ENCODE measurements around the gene HNRNPR.

DNA sequence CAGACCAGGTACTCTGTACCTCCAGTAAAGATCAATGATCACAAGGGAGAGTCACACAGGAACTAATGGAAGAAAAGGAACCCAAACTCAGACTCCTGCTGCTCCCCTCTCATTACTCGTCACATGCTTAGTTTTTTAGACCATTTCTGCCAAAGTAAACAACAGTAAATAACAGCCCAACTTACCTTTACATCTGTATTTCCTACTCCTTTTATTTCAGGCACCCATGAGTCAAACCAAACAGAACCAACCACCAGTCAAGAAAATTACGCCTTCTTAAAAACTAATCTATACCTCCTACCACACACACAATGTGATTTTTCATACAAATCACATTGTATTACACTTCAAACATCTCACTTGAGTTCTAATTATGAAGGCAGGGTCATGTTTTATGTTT, 65.4 kb downstream of the HNRNPR start:
- TF ChIP-seq, protein P1, sequence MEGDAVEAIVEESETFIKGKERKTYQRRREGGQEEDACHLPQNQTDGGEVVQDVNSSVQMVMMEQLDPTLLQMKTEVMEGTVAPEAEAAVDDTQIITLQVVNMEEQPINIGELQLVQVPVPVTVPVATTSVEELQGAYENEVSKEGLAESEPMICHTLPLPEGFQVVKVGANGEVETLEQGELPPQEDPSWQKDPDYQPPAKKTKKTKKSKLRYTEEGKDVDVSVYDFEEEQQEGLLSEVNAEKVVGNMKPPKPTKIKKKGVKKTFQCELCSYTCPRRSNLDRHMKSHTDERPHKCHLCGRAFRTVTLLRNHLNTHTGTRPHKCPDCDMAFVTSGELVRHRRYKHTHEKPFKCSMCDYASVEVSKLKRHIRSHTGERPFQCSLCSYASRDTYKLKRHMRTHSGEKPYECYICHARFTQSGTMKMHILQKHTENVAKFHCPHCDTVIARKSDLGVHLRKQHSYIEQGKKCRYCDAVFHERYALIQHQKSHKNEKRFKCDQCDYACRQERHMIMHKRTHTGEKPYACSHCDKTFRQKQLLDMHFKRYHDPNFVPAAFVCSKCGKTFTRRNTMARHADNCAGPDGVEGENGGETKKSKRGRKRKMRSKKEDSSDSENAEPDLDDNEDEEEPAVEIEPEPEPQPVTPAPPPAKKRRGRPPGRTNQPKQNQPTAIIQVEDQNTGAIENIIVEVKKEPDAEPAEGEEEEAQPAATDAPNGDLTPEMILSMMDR (IDR thresholded peaks at IDR 0.05; ENCODE audit: control extremely low read depth in 1 of 3, insufficient read depth in 1 of 3, low read depth in 1 of 3, low read length in 3 of 3): no peak
- TF ChIP-seq EZH2 (IDR thresholded peaks at IDR 0.05; ENCODE audit: low read depth, low read length, severe bottlenecking): no peak
- no peak for TF ChIP-seq MAFK (IDR thresholded peaks at IDR 0.05; ENCODE audit: low read depth, low read length)
- no peak for TF ChIP-seq POLR2AphosphoS5 (IDR thresholded peaks at IDR 0.05; ENCODE audit: low read depth, low read length)
- no peak for TF ChIP-seq ZNF274 (IDR thresholded peaks at IDR 0.05; ENCODE audit: borderline replicate concordance, extremely low read depth, low read length)
